HCT116 (cell line): ENCODE results near the gene HPRT1. TPM values are rescaled to one million over a fixed set of nuclear protein-coding genes. Genes with fewer than 3 reads are reported as not detected.

Experiments used
- ATAC-seq: fragments of 200-7000 bp; cut with Tn5 transposase; 2 replicates; pipeline ENCODE4 v1.9.1; 2020; ENCODE audit warnings: mild to moderate bottlenecking, moderate library complexity
- BruUV-seq: library from RNA; stranded (reverse); fragments of 400-500 nt; replicated peaks from 2 replicates; lab custom pipeline; 2021; lab: Mats Ljungman, UMichigan
- CTCF ChIA-PET: fragments of 300-600 bp; sonication (Branson Sonifier 250); formaldehyde crosslinking; loops from one replicate; lab custom pipeline; 2021; ENCODE audit warnings: antibody characterized with exemption; lab: Charles Lee
- POLR2A ChIA-PET: fragments of 300-600, 350-600 bp; sonication (Branson Sonifier 250); formaldehyde crosslinking; loops from one replicate; lab custom pipeline; 2021; ENCODE audit warnings: antibody characterized with exemption; lab: Charles Lee
- RAD21 ChIA-PET, 2 experiments: fragments of 300-600 bp; sonication (Branson Sonifier 250); formaldehyde crosslinking; loops; one replicate each; lab custom pipeline; 2023; ENCODE audit warnings: low total read pairs in 2 of 2; ENCODE audit not compliant: uncharacterized antibody in 2 of 2, unreplicated experiment in 2 of 2, low non-redundant PET in 1 of 2; lab: Charles Lee
- DNase-seq: peaks from one replicate; pipeline ENCODE4 v3.0.0-alpha.2; 2010; ENCODE audit warnings: low read depth, low spot score
- H2AFZ ChIP-seq: fragments of 200-600 bp; shearing (Covaris generic), sonication (generic); 2 replicates; pipeline ENCODE4 v1.6.1; 2017; ENCODE audit warnings: low read depth, mixed run types, mixed read lengths, antibody characterized with exemption, low read length; ENCODE audit not compliant: poor library complexity, severe bottlenecking
- H3K27ac ChIP-seq: 2 replicates; pipeline ENCODE4 v1.5.1; 2012; ENCODE audit warnings: low read depth, low read length
- H3K27me3 ChIP-seq: fragments of 200-600 bp; sonication (generic); 2 replicates; pipeline ENCODE4 v1.6.1; 2016; ENCODE audit warnings: mixed run types, low read length, mixed read lengths; ENCODE audit not compliant: insufficient read depth
- H3K36me3 ChIP-seq, 2 experiments: fragments of 200-500 bp in 1 of 2; fragments of 200-600 bp in 1 of 2; sonication (Bioruptor generic) in 1 of 2; sonication (generic) in 1 of 2; 2 replicates each; pipeline versions ENCODE4 v1.5.1 to v1.6.1; 2014 to 2016; ENCODE audit warnings: low read length in 2 of 2, inconsistent platforms in 1 of 2, mixed read lengths in 1 of 2, mixed run types in 1 of 2; ENCODE audit not compliant: insufficient read depth in 2 of 2, control insufficient read depth in 1 of 2
- H3K4me1 ChIP-seq, 2 experiments: fragments of 200-600 bp in 1 of 2; sonication (generic) in 1 of 2; 2 replicates each; pipeline versions ENCODE4 v1.5.1 to v1.6.1; 2012 to 2017; ENCODE audit warnings: low read length in 2 of 2, inconsistent platforms in 1 of 2, mild to moderate bottlenecking in 1 of 2, mixed read lengths in 1 of 2, mixed run types in 1 of 2, moderate library complexity in 1 of 2; ENCODE audit not compliant: insufficient read depth in 2 of 2, control insufficient read depth in 1 of 2
- H3K4me2 ChIP-seq: fragments of 200-600 bp; sonication (generic); 2 replicates; pipeline ENCODE4 v1.6.1; 2017; ENCODE audit warnings: mixed run types, low read length, mixed read lengths
- H3K4me3 ChIP-seq, 2 experiments: fragments of 200-600 bp in 1 of 2; sonication (generic) in 1 of 2; replicated peaks in 1 of 2; 2 replicates each; pipeline ENCODE4 v1.5.1; 2011 to 2016; ENCODE audit warnings: low read length in 2 of 2, control low read depth in 1 of 2, low read depth in 1 of 2, mild to moderate bottlenecking in 1 of 2, mixed read lengths in 1 of 2, mixed run types in 1 of 2
- H3K79me2 ChIP-seq: fragments of 200-600 bp; sonication (generic); 2 replicates; pipeline ENCODE4 v1.6.1; 2017; ENCODE audit warnings: mild to moderate bottlenecking, mixed run types, low read length, moderate library complexity, mixed read lengths; ENCODE audit not compliant: insufficient read depth
- H3K9ac ChIP-seq: fragments of 200-600 bp; sonication (generic); 2 replicates; pipeline ENCODE4 v1.6.1; 2016; ENCODE audit warnings: low read length, mixed read lengths
- H3K9me2 ChIP-seq: fragments of 200-600 bp; sonication (generic), shearing (Covaris generic); 2 replicates; pipeline ENCODE4 v1.6.1; 2017; ENCODE audit warnings: mixed run types, mild to moderate bottlenecking, moderate library complexity; ENCODE audit not compliant: insufficient read depth
- H3K9me3 ChIP-seq, 2 experiments: fragments of 200-500 bp in 1 of 2; fragments of 200-600 bp in 1 of 2; sonication (Bioruptor generic) in 1 of 2; sonication (generic) in 1 of 2; 2 replicates each; pipeline ENCODE4 v1.6.1; 2014 to 2017; ENCODE audit warnings: low read length in 2 of 2, mixed read lengths in 2 of 2, inconsistent platforms in 1 of 2, low read depth in 1 of 2, mild to moderate bottlenecking in 1 of 2, mixed run types in 1 of 2, moderate library complexity in 1 of 2; ENCODE audit not compliant: control insufficient read depth in 1 of 2, insufficient read depth in 1 of 2
- H4K20me1 ChIP-seq: fragments of 200-600 bp; sonication (generic), shearing (Covaris generic); 2 replicates; pipeline ENCODE4 v1.6.1; 2017; ENCODE audit warnings: mixed run types, mild to moderate bottlenecking, moderate library complexity; ENCODE audit not compliant: insufficient read depth
- ATF3 ChIP-seq: IDR thresholded peaks from 2 replicates; pipeline ENCODE4 v1.6.1; 2012
- CBX3 ChIP-seq: IDR thresholded peaks from 2 replicates; pipeline ENCODE4 v1.6.1; 2012; ENCODE audit warnings: low read depth
- CEBPB ChIP-seq: IDR thresholded peaks from 2 replicates; pipeline ENCODE4 v1.6.1; 2012; ENCODE audit warnings: low read depth
- CTCF ChIP-seq, 3 experiments: fragments of 200-600 bp in 1 of 3; sonication (generic) in 1 of 3; IDR thresholded peaks in 2 of 3; conservative IDR thresholded peaks in 1 of 3; 2 replicates each; pipeline ENCODE4 v1.5.1; 2012 to 2017; ENCODE audit warnings: low read depth in 2 of 3, low read length in 2 of 3, antibody characterized with exemption in 1 of 3, borderline replicate concordance in 1 of 3, control low read depth in 1 of 3, mild to moderate bottlenecking in 1 of 3, mixed read lengths in 1 of 3, mixed run types in 1 of 3, moderate library complexity in 1 of 3; ENCODE audit not compliant: insufficient read depth in 1 of 3
- JUND ChIP-seq: IDR thresholded peaks from 2 replicates; pipeline ENCODE4 v1.6.1; 2012
- POLR2AphosphoS5 ChIP-seq: IDR thresholded peaks from 2 replicates; pipeline ENCODE4 v1.6.1; 2011; ENCODE audit warnings: mild to moderate bottlenecking, low read depth, low read length, moderate library complexity
- RAD21 ChIP-seq: IDR thresholded peaks from 2 replicates; pipeline ENCODE4 v1.6.1; 2012; ENCODE audit warnings: low read depth, mild to moderate bottlenecking
- SIN3A ChIP-seq: IDR thresholded peaks from 2 replicates; pipeline ENCODE4 v1.6.1; 2012; ENCODE audit warnings: low read depth
- SP1 ChIP-seq: IDR thresholded peaks from 2 replicates; pipeline ENCODE4 v1.6.1; 2012; ENCODE audit warnings: low read depth
- TCF7L2 ChIP-seq: IDR thresholded peaks from 2 replicates; pipeline ENCODE4 v1.7.0; 2011; ENCODE audit warnings: borderline replicate concordance, inconsistent platforms; ENCODE audit not compliant: insufficient read depth, insufficient read length; ENCODE audit errors: extremely low read depth
- ZNF274 ChIP-seq: fragments of 200-500 bp; sonication (Bioruptor generic); IDR thresholded peaks from 2 replicates; pipeline ENCODE4 v1.6.1; 2014; ENCODE audit warnings: mild to moderate bottlenecking, low read depth, low read length, inconsistent platforms
- intact Hi-C: fragments of 100-400 bp; cut with micrococcal nuclease; formaldehyde crosslinking; loops from 2 replicates; pipeline ENCODE4 v1.10.0; 2022
- total RNA-seq: library from RNA; stranded (reverse); gene quantifications from one replicate; pipeline ENCODE4 v1.2.1, GENCODE V29; 2021; ENCODE audit not compliant: unreplicated experiment

Gene HPRT1
- total RNA-seq, 1 experiment from 2014 or later: 57.8 TPM

GRCh38 chrX:134423606-134424005 is 36.4 kb upstream of the HPRT1 start:
- no peaks in the 10 kb centered on the region for H3K79me2 ChIP-seq
- DNase-seq (no peak), ATAC-seq (peak; percentile 46)
- no peaks in the 10 kb centered on the region for H3K4me1 ChIP-seq
- RAD21 ChIA-PET: no interaction called here
- intact Hi-C loops: loop anchor here (2.0 to 5.0 kb wide), 2 partner anchors 359 to 484 kb away; no protein-coding TSS in a partner anchor
- H3K9me2 ChIP-seq: no peaks in the 10 kb centered on the region
- H3K4me3 ChIP-seq: no peak overlapping the region
- no peak overlapping the region for H3K4me2 ChIP-seq
- POLR2A ChIA-PET: no interaction called here
- no peaks in the 10 kb centered on the region for H3K27me3 ChIP-seq
- no peaks in the 10 kb centered on the region for H3K9me3 ChIP-seq
- H3K36me3 ChIP-seq: peaks cover 0 to 3% of the 10 kb centered on the region in 2 experiments; a peak in 1 of 4 replicates
- CTCF ChIA-PET: interaction anchor here (1.3 kb wide), 1 partner anchor 359 kb away, joined by 3 read pairs; no protein-coding TSS in a partner anchor
- H3K27ac ChIP-seq: no peak overlapping the region
- no peak overlapping the region for H3K9ac ChIP-seq
- TF ChIP-seq CTCF (IDR thresholded peaks at IDR 0.05 in 2 of 3, conservative IDR thresholded peaks at IDR 0.05 in 1 of 3; ENCODE audit: borderline replicate concordance in 1 of 3, insufficient read depth in 1 of 3, low read depth in 2 of 3, low read length in 2 of 3) (peak; percentile 15 to 44 (median 18); a peak in 4 of 6 replicates), ATF3 (no peak), RAD21 (peak; percentile 56; the same call in 1 of the 2 replicates)
- H4K20me1 ChIP-seq: no peaks in the 10 kb centered on the region
- no TSS peak for BruUV-seq
- H2AFZ ChIP-seq: no peak overlapping the region

GRCh38 chrX:134426281-134426680 is 33.7 kb upstream of the HPRT1 start:
- 0 out of 4 replicates have a peak, but pooled peaks cover 0 to 3% of the 10 kb centered on the region in 2 experiments for H3K36me3 ChIP-seq
- H3K9me2 ChIP-seq: no peaks in the 10 kb centered on the region
- POLR2A ChIA-PET: no interaction called here
- no peaks in the 10 kb centered on the region for H3K27me3 ChIP-seq
- H3K4me3 ChIP-seq: no peak overlapping the region
- ATAC-seq (no peak), DNase-seq (no peak)
- H3K4me2 ChIP-seq: no peak overlapping the region
- no peak overlapping the region for H3K27ac ChIP-seq
- CTCF ChIA-PET: no interaction called here
- no peak for TF ChIP-seq POLR2AphosphoS5
- TF ChIP-seq SIN3A: no peak
- no peak for TF ChIP-seq JUND
- no peak for TF ChIP-seq CBX3
- no peak for TF ChIP-seq CEBPB
- TF ChIP-seq SP1: no peak
- no peak for TF ChIP-seq TCF7L2
- TF ChIP-seq ZNF274: no peak
- RAD21 ChIA-PET: no interaction called here
- no peaks in the 10 kb centered on the region for H4K20me1 ChIP-seq
- BruUV-seq: no TSS peak
- no peak overlapping the region for H3K9ac ChIP-seq
- intact Hi-C loops: no loop called here
- peaks cover 0 to 3% of the 10 kb centered on the region in 2 experiments; a peak in 1 of 4 replicates for H3K4me1 ChIP-seq
- H2AFZ ChIP-seq: no peak overlapping the region
- H3K9me3 ChIP-seq: no peaks in the 10 kb centered on the region
- no peaks in the 10 kb centered on the region for H3K79me2 ChIP-seq
